NK-92 (cell line): ENCODE measurements around the gene NFATC1.

Experiments used
- DNase-seq: peaks from one replicate; lab custom pipeline; 2025; ENCODE audit not compliant: unreplicated experiment; lab: John Stamatoyannopoulos, UW

Gene NFATC1

DNA sequence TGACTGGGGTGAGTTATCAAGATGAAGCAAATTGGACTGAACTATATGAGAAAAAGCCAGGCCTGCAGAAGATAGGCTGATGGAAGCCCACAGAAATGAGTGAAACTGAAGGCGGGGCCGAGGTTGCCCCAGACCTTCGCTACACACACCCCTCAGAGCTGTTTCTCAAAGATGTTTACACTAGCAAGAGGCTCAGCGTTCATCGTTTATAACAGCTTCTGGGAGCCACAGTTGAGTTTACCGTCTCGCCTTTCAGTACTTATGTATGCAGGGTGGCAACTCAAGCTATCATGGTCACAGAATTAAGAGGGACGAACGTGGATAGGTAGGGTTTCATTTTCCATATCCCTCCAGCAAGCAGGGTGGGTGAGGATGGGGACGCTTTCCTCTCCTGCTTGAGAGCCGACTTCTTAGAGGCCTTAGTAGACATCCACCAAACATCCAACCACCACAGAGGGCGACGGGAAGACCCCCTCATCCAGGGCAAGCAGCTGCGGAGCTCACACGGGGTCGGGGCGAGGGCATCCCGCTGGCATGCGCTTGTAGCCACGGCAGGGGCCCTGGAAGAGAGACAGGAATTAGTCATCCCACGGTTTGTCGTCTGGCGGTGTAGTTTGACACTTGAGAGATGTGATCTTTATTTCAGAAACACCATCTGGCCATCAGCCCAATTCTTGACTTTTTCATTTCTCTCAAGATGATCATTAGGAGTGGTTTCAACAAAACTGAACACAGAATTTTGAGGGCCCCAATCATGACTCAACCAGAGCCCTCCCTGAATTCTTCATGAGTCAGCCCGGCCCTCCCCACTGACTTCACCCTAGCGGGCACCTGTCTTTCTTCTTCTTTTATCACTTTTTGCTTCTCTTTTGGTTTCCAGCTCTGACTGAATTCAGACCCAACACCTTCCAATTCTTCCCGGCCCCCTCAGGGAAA, 174.8 kb downstream of the NFATC1 start:
- no peak for DNase-seq

DNA sequence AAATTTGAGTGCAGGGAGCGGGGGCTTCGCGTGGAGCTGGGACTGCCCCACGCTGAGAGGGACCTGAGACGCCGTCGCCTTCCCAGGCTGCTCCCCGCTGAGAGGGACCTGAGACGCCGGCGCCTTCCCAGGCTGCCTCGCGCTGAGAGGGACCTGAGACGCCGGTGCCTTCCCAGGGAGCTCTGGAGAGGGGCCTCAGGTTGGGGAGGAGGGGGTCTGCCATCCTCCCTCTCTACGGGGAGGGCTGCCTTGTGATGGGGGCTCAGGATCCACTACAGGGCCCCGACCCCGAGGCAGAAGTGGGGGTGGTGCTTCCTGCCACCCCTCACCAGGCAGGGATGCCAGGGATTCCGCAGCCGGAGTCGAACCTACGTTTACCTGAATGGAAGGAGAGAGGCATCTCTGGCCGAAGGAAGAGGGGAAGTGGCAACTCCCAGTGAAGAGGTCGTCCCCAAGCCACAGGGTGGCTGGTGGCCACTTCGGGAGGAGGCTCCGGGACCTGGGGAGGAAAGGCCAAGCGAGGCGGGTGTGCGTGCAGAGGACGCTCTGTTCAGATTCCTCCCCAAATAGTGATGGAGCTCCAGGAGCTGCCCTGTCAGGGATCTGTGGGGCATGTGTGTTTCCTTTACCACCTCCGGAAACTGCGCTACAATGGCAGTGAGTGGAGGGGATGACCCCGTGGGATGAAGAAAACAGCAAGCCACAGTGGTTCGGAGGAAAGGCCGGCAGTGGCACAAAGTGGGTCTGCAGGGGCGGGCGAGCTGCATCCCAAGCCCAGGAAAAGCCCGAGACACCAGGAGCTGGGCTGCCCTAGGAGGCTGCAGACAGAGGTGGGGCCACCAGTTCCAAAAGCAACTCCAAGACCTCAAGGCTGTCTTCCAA, 175.7 kb downstream of the NFATC1 start:
- no peak for DNase-seq

DNA sequence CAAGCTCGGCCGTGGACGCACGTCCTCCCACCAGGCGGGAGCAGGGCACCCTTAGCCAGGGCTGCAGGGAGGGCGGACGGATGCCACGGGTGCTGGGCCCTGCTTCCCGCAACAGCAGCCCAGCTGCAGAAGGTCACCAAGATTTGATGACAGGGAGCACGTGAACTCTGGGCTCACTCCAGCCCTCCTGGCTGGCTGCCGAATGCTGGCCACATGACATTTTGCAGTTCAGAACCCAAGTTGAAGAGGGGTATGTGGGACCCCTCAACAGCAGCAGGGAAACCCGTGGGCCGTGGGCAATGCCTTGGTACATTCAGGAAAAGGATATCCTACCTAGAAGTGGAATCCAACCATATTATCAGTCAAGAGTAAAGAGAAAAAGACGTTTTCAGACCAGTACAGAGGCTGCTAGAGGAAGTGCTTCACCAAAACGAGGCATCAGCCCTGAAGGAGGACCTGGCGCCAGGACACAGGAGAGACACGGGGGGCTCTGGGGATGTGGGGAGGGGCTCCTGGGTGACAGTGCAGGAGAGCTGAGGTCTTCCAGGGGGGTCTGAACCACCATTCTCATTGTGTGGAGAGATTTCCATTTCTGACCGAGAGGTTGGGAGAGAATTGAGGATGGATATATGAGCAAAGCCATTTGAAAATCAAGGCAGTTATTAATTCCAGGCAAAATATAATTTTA, 176.5 kb downstream of the NFATC1 start:
- DNase-seq: no peak

DNA sequence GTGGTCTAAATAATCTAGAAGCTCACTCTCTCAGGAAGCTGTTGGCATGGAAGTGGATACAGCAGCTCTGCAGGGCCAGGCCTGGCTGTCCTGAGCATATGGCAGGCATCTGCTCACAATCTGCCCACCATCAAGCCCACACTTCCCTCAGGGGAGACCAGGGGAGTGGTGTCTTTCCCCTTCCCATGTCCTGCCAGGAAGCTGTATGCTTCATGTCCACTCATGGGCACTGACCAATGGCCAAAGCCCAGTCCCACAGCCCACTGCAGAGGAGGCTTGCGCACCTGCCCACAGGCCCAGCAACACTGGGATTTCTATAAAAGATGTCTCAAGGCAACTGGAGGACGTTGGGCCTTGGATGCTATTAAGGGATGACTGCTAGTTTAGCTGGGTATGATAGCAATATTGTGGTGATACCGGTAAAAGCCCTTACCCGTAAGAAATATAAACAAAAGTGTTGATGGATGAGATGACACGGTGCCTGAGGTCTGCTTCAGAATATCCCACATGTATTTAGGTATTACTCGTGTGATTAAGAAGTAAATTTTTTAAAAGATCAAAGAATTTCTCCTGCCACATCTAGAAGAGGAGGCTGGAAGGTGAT, 177.2 kb downstream of the NFATC1 start:
- no peak for DNase-seq

DNA sequence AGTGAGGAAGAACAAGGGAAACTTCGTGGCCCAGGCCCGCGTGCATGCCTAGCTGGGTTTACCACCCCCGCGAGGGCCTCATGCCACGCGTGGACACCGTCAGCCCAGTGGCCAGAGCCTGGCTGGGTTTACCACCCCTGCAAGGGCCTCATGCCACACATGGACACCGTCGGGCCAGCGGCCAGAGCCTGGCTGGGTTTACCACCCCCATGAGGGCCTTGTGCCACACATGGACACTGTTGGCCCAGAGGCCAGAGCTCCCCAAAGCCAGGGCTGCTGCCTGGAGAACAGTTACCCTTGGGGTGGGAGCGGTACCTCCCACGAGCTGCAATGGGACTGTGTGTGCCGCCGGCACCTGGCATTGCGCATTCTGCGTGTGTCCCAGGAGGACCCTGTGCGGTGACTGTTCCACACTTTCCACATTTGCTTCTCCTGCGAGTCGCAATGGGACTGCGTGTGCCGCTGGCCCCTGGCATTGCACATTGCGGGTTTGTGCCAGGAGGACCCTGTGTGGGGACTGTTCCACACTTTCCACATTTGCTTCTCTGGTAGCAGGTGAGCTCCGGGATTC, 178.3 kb downstream of the NFATC1 start:
- DNase-seq: no peak

DNA sequence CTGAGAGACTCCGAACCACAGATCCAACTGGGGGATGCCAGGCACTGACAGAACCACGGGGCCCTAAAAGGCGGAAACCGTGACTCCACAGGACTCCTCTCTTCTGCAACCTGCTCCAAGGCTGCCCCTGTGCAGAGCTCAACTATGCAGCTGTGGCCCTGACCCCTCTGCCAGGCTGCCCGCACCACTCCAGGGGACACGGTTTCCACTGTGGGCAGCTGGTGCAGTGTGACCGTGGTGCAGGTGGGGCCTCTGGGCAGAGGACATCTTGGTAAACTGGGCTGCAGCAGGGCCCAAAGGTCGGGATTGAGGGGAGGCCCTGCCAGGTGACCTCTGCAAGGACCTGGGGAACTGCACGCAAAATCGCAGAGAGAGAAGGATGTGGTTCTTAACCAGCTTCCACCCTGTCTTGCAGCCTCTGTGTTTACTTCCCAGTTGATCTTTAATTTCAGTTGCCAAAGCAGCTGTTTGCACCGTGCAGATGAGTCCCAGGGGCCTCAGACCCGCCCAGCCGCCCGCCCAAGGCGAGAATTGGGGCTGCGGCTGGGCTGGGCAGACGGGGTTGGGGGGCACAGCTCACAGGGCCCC, 179.3 kb downstream of the NFATC1 start:
- no peak for DNase-seq

DNA sequence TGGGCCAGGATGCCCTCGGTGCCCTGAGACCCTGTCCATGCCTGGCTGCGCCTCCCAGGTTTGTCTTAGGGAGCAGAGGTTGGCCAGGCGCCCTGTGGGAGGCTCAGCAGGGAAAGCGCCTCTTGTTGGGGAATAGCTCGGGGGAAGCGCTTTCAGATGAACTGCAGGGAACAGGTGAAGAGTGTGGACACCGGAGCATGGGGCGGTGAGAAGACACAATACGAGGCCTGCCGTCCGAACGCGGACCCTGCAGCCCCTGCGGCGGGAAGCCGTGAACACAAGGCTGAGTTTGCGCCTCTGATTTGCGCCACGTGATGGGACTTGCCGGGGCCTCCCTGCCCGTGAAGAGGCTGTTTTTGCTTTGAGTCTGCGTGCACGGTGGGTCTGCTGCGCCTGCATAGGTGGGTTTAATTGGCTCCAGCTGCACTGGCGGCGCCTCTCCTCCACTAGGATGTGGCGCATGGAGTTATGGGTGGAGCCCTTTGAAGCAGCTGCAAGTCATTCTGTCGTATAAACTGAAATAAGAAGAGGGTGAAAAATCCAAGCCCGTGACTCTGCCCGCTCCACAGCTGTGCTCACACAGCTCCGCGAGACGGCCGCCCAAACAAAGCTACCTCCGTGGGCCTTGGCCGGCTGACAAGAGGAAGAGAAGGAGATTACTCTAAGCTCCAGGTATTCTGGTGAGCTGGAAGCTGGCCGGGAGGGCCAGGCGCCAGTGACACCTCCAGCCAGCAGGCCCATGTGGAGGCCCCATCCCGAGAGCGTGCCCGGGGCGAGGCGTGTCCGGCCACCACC, 180.4 kb downstream of the NFATC1 start:
- no peak for DNase-seq

DNA sequence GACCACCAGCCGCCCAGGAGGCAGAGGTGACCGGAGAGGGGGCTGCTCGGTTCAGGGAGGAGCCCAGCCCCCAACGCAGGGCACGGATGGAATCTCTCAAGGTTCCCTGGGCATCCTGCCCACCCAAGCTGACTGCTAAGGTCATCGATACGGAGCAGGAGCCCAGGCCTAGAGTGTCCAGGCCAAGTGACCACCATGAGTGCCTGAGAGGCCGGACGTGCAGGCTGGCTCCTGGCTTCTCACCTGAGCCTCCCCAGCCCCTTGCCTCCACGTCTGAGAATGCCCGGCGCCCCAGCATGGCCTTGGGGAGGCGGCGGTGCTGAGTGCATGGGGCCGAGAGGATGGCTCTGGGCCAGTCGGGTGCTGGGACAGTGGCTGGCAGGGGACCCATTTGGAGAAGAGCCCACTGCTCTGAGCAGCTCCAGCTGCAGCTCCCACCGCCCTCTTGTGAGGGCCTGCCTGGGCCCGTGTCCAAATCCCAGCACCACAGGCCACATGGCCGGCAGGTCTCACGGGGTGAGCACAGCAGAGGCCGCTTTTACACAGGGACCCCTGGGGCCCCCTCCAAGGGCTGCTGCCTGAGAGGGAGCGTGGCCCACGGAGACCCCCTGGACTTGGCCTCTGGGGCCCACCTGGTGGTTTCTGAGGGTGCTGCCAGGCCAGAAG, 181.1 kb downstream of the NFATC1 start:
- no peak for DNase-seq

DNA sequence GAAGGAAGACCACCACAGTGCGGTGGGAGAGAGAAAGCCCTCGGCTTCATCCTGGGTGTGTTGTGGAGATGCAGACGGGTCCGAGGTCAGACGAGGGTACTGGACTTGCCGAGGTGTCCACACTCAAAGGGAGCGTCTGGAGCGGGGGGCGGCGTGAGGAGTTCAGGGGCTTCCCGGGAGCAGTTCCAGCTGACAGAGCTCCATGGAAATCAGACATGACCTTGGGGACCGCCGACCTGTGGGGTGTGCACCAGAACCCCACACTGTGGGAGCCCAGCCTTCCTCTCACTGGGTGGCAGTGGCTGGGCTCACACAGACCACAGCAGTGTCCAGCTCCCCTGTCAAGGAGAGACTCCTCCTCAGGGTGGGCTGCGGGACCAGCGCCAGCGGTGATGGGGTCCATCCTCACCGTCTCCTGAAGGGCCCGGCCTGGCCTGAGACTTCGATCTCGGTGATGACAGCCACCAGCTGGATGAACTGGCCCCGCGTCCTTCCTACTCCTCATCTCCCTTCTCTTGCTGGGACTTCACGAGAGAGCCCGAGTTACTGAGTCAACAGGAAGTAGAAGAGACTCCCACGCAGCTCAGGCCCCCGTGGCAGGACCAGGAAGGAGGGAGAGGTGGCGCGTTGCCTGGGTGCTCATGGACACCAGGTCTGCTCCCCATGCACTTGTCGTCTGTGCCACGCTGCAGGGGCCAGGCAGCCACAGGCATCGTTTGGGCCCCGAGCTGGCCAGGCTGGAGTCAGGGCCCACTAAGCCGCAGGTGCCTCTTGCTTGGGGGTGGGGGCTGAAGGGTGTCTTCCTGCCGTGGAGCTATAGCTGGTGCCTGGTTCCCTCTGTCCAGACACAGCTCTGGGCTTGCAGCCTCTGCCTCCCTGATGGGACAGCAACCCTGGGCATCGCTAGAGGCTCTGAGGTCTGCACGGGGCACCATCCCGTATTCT, 182.0 kb downstream of the NFATC1 start:
- no peak for DNase-seq

DNA sequence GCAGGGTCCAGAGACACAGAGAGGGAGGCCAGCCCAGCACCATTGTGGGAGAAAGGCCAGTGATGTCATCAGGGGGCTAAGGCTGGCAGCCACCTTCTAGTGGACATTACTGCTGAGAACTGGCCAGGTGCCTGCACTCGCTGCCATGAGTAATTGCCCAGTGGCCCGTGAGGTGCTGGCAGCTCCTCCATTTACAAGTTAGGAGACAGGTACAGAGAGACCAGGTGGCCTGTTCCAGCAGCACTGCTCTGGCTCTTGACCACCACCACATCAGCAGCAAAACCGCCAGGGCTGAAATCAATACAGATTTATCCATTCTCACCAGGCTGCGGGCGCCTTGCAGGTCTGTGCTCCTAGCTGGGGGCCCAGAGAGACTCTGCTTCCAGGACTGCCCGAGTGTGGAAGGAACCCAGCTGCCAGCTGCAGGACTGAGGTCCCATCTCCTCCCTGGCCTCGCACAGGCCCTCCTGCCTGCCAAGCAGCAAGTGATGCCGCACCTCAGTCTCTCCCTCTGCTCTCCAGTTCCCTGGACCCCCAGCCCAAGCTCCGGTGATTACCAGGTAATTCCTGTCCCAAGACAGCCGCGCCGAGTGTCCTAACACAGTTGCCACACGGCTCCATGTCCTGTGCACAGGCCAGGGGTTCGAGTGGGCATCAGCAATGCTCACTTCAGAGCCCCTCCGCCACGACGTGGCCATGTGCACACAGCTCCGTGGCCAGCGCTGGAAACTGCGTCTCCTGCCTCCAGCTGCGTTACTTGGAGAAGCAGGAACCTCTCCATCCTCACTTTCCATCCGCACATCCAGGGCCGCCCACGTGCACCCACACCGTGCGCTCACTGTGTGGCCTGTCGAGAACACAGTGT, 182.9 kb downstream of the NFATC1 start:
- DNase-seq: no peak
